Vagina (tissue), 2 donors: ENCODE data around the gene POTEH.
"Not testable (repeated sequence)": the region's sequence is repeated elsewhere in the genome, so short reads cannot be mapped to it uniquely, and the experiment has no call there.

Experiments used
- CTCF ChIP-seq, 3 experiments: fragments of 450-650 bp in 2 of 3; fragments of 200-600 bp in 1 of 3; sonication (generic) in 1 of 3; IDR thresholded peaks; one replicate each; pipeline ENCODE4 v1.5.1; 2017 to 2019; ENCODE audit warnings: antibody characterized with exemption in 3 of 3, mild to moderate bottlenecking in 2 of 3, moderate library complexity in 2 of 3
- POLR2A ChIP-seq, 2 donors: fragments of 450-650 bp; IDR thresholded peaks; one replicate each; pipeline ENCODE4 v1.6.1; 2017; ENCODE audit warnings: antibody characterized with exemption in 2 of 2, mild to moderate bottlenecking in 2 of 2, moderate library complexity in 2 of 2

- not testable (repeated sequence) for TF ChIP-seq POLR2A, CTCF (IDR thresholded peaks at IDR 0.05)
These were observed 23.8 kb downstream of the POTEH start for GRCh38 chr22:15713600-15713999.
